Thyroid gland (tissue), 4 donors: ENCODE data around the gene NEK3. TPM values are rescaled to one million over a fixed set of nuclear protein-coding genes. Genes with fewer than 3 reads are reported as not detected.

Experiments used
- DNase-seq, 2 donors: peaks; one replicate each; pipeline ENCODE4 v3.0.0-alpha.2; 2019
- H3K27ac ChIP-seq, 3 donors: fragments of 200-600 bp; sonication (generic); 1 replicate in 2 of 3; 2 replicates in 1 of 3; pipeline ENCODE4 v1.5.1; 2016 to 2019; ENCODE audit warnings: mild to moderate bottlenecking in 1 of 3, moderate library complexity in 1 of 3
- H3K27me3 ChIP-seq: fragments of 200-600 bp; sonication (generic); one replicate; pipeline ENCODE4 v1.5.1; 2019
- H3K36me3 ChIP-seq, 2 donors: fragments of 200-600 bp; sonication (generic); one replicate each; pipeline ENCODE4 v1.5.1; 2016 to 2019
- H3K4me1 ChIP-seq, 2 donors: fragments of 200-600 bp; sonication (generic); one replicate each; pipeline ENCODE4 v1.5.1; 2017 to 2019
- H3K4me3 ChIP-seq, 3 donors: fragments of 200-600 bp; sonication (generic); replicated peaks in 1 of 3; 1 replicate in 2 of 3; 2 replicates in 1 of 3; pipeline ENCODE4 v1.5.1; 2016; ENCODE audit warnings: mild to moderate bottlenecking in 1 of 3
- H3K9me3 ChIP-seq: fragments of 200-600 bp; sonication (generic); one replicate; pipeline ENCODE4 v1.5.1; 2017
- POLR2A ChIP-seq, 2 donors: fragments of 450-650 bp; IDR thresholded peaks; one replicate each; pipeline ENCODE4 v1.6.1; 2017; ENCODE audit warnings: antibody characterized with exemption in 2 of 2, mild to moderate bottlenecking in 2 of 2, moderate library complexity in 1 of 2
- WGBS, 2 donors: methylation state at CpG; one replicate each; pipeline ENCODE4 v1.1.5; 2017; 5-methylcytosine and 5-hydroxymethylcytosine counted together
- intact Hi-C: fragments of 100-400 bp; cut with DNase I; formaldehyde crosslinking; loops from one replicate; pipeline ENCODE4 v1.15.1; 2023
- total RNA-seq, 4 donors: library from RNA; depleted of rRNA; stranded (reverse); fragments of >200 nt; gene quantifications; one replicate each; pipeline ENCODE4 v1.2.3, GENCODE V29; 2016
- TF ChIP-seq, protein P1 (sequence below), 6 experiments: fragments of 200-600 bp in 3 of 6; fragments of 450-650 bp in 3 of 6; sonication (generic) in 3 of 6; IDR thresholded peaks; one replicate each; pipeline ENCODE4 v1.5.1; 2016 to 2019; ENCODE audit warnings: antibody characterized with exemption in 6 of 6, mild to moderate bottlenecking in 2 of 6, inconsistent platforms in 1 of 6, moderate library complexity in 1 of 6

Gene NEK3
- total RNA-seq, 4 donors from 2014 or later, result 5.7 to 14.8 (median 10.4) TPM

DNA sequence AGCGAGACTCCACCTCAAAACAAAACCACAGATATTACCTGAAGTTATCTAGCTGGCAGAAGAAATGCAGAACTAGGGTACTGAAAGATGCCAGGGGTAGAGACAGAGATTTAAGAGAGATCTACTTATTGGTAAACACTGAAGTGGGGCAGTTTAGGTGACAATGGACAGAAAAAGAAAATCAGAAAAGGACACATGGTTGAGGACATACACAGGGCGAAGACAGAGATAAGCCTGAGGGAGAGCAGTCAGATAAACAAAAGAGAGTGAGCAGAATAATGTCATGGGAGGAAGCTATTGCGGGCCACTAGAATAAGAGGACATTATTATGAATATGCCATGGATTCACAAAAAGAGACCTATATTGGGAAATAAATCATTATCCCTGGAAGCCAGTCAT, 33.9 kb downstream of the NEK3 start:
- no peaks in the 10 kb centered on the region for H3K27me3 ChIP-seq
- intact Hi-C loops, result loop anchor here (5.0 to 10.0 kb wide), 3 partner anchors 123 to 291 kb away; no protein-coding TSS in a partner anchor
- no peaks in the 10 kb centered on the region for H3K9me3 ChIP-seq
- no peaks in the 10 kb centered on the region for H3K36me3 ChIP-seq
- H3K4me1 ChIP-seq, result peaks cover 0 to 9% of the 10 kb centered on the region in 2 donors
- TF ChIP-seq, protein P1, sequence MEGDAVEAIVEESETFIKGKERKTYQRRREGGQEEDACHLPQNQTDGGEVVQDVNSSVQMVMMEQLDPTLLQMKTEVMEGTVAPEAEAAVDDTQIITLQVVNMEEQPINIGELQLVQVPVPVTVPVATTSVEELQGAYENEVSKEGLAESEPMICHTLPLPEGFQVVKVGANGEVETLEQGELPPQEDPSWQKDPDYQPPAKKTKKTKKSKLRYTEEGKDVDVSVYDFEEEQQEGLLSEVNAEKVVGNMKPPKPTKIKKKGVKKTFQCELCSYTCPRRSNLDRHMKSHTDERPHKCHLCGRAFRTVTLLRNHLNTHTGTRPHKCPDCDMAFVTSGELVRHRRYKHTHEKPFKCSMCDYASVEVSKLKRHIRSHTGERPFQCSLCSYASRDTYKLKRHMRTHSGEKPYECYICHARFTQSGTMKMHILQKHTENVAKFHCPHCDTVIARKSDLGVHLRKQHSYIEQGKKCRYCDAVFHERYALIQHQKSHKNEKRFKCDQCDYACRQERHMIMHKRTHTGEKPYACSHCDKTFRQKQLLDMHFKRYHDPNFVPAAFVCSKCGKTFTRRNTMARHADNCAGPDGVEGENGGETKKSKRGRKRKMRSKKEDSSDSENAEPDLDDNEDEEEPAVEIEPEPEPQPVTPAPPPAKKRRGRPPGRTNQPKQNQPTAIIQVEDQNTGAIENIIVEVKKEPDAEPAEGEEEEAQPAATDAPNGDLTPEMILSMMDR (IDR thresholded peaks at IDR 0.05), result no peak
- TF ChIP-seq POLR2A (IDR thresholded peaks at IDR 0.05), result no peak
- WGBS, 2 donors, result 95% methylated on average over 3 of the region's 3 CpGs
- no peak overlapping the region for H3K4me3 ChIP-seq
- no peak overlapping the region for H3K27ac ChIP-seq
- no peak for DNase-seq

DNA sequence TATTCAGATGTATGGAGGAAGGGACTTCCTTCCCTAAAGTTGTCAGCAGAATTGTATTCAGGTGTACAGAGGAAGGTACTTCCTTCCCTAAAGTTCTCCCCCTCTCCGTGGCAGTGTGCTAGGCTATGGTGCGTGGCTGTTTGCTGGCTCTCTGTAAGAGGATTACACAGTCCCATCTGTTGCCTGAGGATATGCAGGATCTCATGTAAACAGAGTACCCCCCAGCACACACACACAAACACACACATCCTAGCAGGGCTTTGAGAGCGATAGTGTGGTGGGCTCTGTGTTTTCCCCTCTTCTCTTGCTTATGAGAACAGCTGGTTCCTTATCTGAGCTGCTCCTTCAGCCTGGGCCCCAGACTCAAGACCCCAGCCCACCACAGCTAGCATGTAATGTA, 40.8 kb downstream of the NEK3 start:
- Histone ChIP-seq H3K27ac (no peak overlapping the region), H3K36me3 (no peaks in the 10 kb centered on the region), H3K9me3 (no peaks in the 10 kb centered on the region), H3K27me3 (no peaks in the 10 kb centered on the region), H3K4me3 (no peak overlapping the region), H3K4me1 (no peaks in the 10 kb centered on the region)
- no peak for DNase-seq
- TF ChIP-seq, protein P1 (IDR thresholded peaks at IDR 0.05), result no peak
- TF ChIP-seq POLR2A (IDR thresholded peaks at IDR 0.05), result no peak
- intact Hi-C loops, result no loop called here
- WGBS, 2 donors, result 56 to 59% methylated on average over 3 of the region's 3 CpGs

DNA sequence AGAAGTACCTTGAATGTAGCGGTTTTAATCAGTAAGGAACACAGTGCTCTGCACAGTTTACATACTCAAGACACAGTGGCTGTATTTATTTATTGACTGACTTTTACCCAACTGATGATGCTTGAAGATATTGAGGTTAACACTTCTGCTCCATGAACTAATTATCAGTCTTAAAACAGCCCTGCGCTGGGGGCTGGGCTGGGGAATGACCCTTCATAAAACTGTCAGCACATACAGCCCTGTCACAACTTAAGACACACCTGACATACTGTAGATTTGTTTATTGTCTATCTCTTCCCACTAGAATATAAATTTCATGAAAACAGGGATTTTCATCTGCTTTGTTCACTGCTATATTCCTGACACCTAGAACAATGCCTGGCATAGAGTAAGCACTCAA, 41.3 kb downstream of the NEK3 start:
- H3K9me3 ChIP-seq, result no peaks in the 10 kb centered on the region
- WGBS, 2 donors, result 92 to 98% methylated on average over 2 of the region's 2 CpGs
- no peak overlapping the region for H3K27ac ChIP-seq
- no peak overlapping the region for H3K4me3 ChIP-seq
- DNase-seq, result no peak
- no peaks in the 10 kb centered on the region for H3K4me1 ChIP-seq
- H3K27me3 ChIP-seq, result no peaks in the 10 kb centered on the region
- TF ChIP-seq, protein P1 (IDR thresholded peaks at IDR 0.05), result no peak
- TF ChIP-seq POLR2A (IDR thresholded peaks at IDR 0.05), result no peak
- intact Hi-C loops, result no loop called here
- no peaks in the 10 kb centered on the region for H3K36me3 ChIP-seq

DNA sequence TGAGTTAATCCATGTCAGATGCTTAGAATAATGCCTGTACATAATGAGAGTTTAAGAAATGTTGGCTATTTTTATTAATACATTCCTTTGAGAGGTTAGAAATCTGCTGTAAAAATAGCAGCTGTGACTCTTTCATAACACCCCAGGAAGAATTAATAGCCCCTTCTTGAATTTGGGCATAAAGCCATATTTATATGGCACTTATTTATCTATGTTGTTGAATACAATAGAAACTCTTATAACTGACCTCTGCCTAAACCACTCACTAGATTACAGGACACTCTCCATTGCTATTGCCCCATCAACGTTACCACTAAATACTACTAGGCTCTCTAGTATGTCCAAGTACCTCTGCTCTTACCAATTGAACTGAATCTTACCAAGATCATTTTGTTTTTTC, 46.8 kb downstream of the NEK3 start:
- no peak for DNase-seq
- H3K27me3 ChIP-seq, result no peaks in the 10 kb centered on the region
- H3K36me3 ChIP-seq, result no peaks in the 10 kb centered on the region
- WGBS, 2 donors, result 65 to 74% methylated on average over 1 of the region's 1 CpG
- intact Hi-C loops, result no loop called here
- H3K27ac ChIP-seq, result no peak overlapping the region
- no peaks in the 10 kb centered on the region for H3K4me1 ChIP-seq
- H3K4me3 ChIP-seq, result no peak overlapping the region
- TF ChIP-seq POLR2A (IDR thresholded peaks at IDR 0.05), result no peak
- TF ChIP-seq, protein P1 (IDR thresholded peaks at IDR 0.05), result no peak
- no peaks in the 10 kb centered on the region for H3K9me3 ChIP-seq

DNA sequence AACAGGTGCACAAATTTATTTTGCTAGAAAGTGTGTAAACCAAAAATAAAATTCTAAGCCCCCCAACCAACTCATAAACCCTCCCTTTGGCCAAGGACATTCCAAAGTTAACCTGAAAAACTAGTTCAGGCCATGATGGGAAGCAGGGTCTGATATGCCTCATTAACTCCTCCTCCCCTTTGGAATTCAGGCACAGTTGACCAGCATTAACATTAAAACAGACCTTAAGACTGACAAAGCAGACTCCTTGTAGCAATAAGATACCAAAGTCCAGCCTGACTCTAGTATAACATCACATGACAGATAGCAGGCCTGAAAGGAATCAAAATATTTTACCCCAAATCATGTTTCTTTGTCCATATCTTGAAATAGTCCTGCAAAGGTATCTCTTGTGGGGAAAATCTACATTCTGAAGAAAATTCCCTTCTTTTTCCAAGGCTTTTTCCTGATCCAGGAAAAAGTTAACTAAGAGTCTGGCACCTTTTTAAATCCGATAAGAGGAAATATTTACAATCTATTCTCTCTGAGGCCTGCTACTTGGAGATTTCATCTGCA, 50.2 kb downstream of the NEK3 start:
- H3K4me1 ChIP-seq, result no peaks in the 10 kb centered on the region
- no peaks in the 10 kb centered on the region for H3K27me3 ChIP-seq
- H3K9me3 ChIP-seq, result no peaks in the 10 kb centered on the region
- no peak overlapping the region for H3K27ac ChIP-seq
- intact Hi-C loops, result no loop called here
- WGBS, 2 donors, result 92 to 93% methylated on average over 1 of the region's 1 CpG
- H3K36me3 ChIP-seq, result no peaks in the 10 kb centered on the region
- no peak for DNase-seq
- TF ChIP-seq POLR2A (IDR thresholded peaks at IDR 0.05), result no peak
- TF ChIP-seq, protein P1 (IDR thresholded peaks at IDR 0.05), result no peak
- no peak overlapping the region for H3K4me3 ChIP-seq
